Measurements from ENCODE around the gene CATSPER2.
"Not testable (repeated sequence)": the region's sequence is repeated elsewhere in the genome, so short reads cannot be mapped to it uniquely, and the experiment has no call there.

DNA sequence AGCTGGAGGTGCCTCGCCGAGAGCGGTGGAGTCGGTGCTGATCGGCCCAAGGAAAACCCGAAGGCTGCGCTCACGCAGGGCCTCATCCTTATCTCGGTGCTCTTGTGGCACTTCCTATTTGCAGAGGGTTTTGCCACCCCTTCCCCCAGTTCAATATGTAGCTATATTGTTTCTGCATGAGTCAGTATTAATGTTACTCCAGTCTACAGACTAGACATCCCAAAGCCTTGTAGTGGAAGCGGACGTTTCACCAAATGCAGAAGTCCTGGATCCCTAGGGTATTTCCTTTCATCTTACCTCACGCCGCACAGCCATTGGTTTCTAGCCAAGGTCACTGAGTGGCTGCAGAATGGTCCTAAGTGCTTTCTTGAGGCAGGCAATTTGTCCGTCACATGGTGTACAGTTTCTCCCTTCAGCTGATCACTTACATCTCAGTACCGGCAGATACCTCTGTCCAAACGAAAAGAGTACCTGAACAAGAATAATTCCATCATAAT, 834 bp upstream of the CATSPER2 start:
- TF ChIP-seq ZFP91 (CRISPR knock-in tag; IDR thresholded peaks at IDR 0.05); ETV1 (tag; conservative IDR thresholded peaks at IDR 0.05; ENCODE audit: low read depth); ETS1 (conservative IDR thresholded peaks at IDR 0.05; ENCODE audit: control insufficient read depth, low read depth, low read length); RCOR1 (IDR thresholded peaks at IDR 0.05; ENCODE audit: borderline replicate concordance in 1 of 2, low read depth in 2 of 2, low read length in 2 of 2); EP300 (IDR thresholded peaks at IDR 0.05; ENCODE audit: low read length): not testable (repeated sequence)

All from K562 (cell line).